ENCODE measurements around the gene EXOC6B.

- TF ChIP-seq TEAD4 (CRISPR knock-in tag; IDR thresholded peaks at IDR 0.05) (no peak), MAX (CRISPR knock-in tag; IDR thresholded peaks at IDR 0.05) (no peak), CTCF (IDR thresholded peaks at IDR 0.05) (no peak), ATF1 (CRISPR knock-in tag; IDR thresholded peaks at IDR 0.05) (no peak), ZNF416 (CRISPR knock-in tag; IDR thresholded peaks at IDR 0.05) (no peak), AR (CRISPR knock-in tag; IDR thresholded peaks at IDR 0.05) (no peak), MLX (CRISPR knock-in tag; IDR thresholded peaks at IDR 0.05) (no peak), ZNF425 (CRISPR knock-in tag; conservative IDR thresholded peaks at IDR 0.05) (no peak), NFE2L1 (CRISPR knock-in tag; IDR thresholded peaks at IDR 0.05) (no peak)
Observed at GRCh38 chr2:72340665-72341064, 485.2 kb downstream of the EXOC6B start.
